Fibroblast of pulmonary artery (primary cell): ENCODE measurements around the gene TRAF7.

Experiments used
- DNase-seq: peaks from one replicate; pipeline ENCODE4 v3.0.0-alpha.2; 2010; ENCODE audit warnings: low read depth
- H3K4me3 ChIP-seq: replicated peaks from 2 replicates; pipeline ENCODE4 v1.5.1; 2011; ENCODE audit warnings: low read depth, mild to moderate bottlenecking, control low read depth, low read length, moderate library complexity
- CTCF ChIP-seq: IDR thresholded peaks from 2 replicates; pipeline ENCODE4 v1.5.1; 2011; ENCODE audit warnings: mild to moderate bottlenecking, control low read depth, low read length, inconsistent platforms; ENCODE audit errors: missing control alignments

TRAF7 gene

GRCh38 chr16:2194852-2195321 lies 39.3 kb downstream of the TRAF7 start:
- no peak overlapping the region for H3K4me3 ChIP-seq
- peak; percentile 34 for TF ChIP-seq CTCF
- DNase-seq = peak; percentile 51

- no peak for TF ChIP-seq CTCF
- H3K4me3 ChIP-seq = no peak overlapping the region
- no peak for DNase-seq
Observed at GRCh38 chr16:2195322-2196161, 40.0 kb downstream of the TRAF7 start.

- no peak within 1 kb of the TSS for H3K4me3 ChIP-seq
- DNase-seq = no peak
- no peak for TF ChIP-seq CTCF
Observed at GRCh38 chr16:2196162-2196980, 40.8 kb downstream of the TRAF7 start, which contains the start of gene CASKIN1. TSS of gene CASKIN1 (minus strand) at chr16:2196605. CDS start at chr16:2196432, 173 bp downstream.

- H3K4me3 ChIP-seq = no peak overlapping the region
- TF ChIP-seq CTCF = no peak
- DNase-seq = no peak
Observed at GRCh38 chr16:2196981-2197511, 41.5 kb downstream of the TRAF7 start.

- TF ChIP-seq CTCF = no peak
- no peak for DNase-seq
- no peak overlapping the region for H3K4me3 ChIP-seq
Observed at GRCh38 chr16:2197765-2198164, 42.2 kb downstream of the TRAF7 start.

- no peak for TF ChIP-seq CTCF
- H3K4me3 ChIP-seq = no peak overlapping the region
- DNase-seq = no peak
Observed at GRCh38 chr16:2198283-2198682, 42.7 kb downstream of the TRAF7 start.
